Chondrocyte (in vitro differentiated cells): ENCODE data around the gene COL20A1. TPM values are rescaled to one million over a fixed set of nuclear protein-coding genes. Genes with fewer than 3 reads are reported as not detected.
"Not testable (repeated sequence)": the region's sequence is repeated elsewhere in the genome, so short reads cannot be mapped to it uniquely, and the experiment has no call there.

ENCODE experiments used
- DNase-seq: peaks from one replicate; pipeline ENCODE4 v3.0.0; 2021; ENCODE audit warnings: mixed read lengths, low spot score
- H3K27ac Mint-ChIP-seq: one replicate; pipeline ENCODE4 v1.8.0; 2021; ENCODE audit warnings: mild to moderate bottlenecking, moderate library complexity, mixed read lengths; ENCODE audit not compliant: unreplicated experiment
- H3K27me3 Mint-ChIP-seq: 2 replicates; pipeline ENCODE4 v1.8.0; 2021; ENCODE audit warnings: low read depth, mixed read lengths
- H3K36me3 Mint-ChIP-seq: 2 replicates; pipeline ENCODE4 v1.8.0; 2021; ENCODE audit warnings: low read depth, mixed read lengths
- H3K4me1 Mint-ChIP-seq: 2 replicates; pipeline ENCODE4 v1.8.0; 2021; ENCODE audit warnings: low read depth, mild to moderate bottlenecking, mixed read lengths
- H3K4me3 Mint-ChIP-seq: one replicate; pipeline ENCODE4 v1.8.0; 2021; ENCODE audit warnings: mild to moderate bottlenecking, moderate library complexity, mixed read lengths; ENCODE audit not compliant: unreplicated experiment
- H3K9me3 Mint-ChIP-seq: 2 replicates; pipeline ENCODE4 v1.8.0; 2021; ENCODE audit warnings: low read depth, mixed read lengths
- CTCF ChIP-seq: fragments of 200-600 bp; sonication (generic); IDR thresholded peaks from 2 replicates; pipeline ENCODE4 v1.5.0; 2021; ENCODE audit warnings: antibody characterized with exemption, mild to moderate bottlenecking, moderate library complexity
- total RNA-seq: library from RNA; stranded (reverse); gene quantifications from 3 replicates; pipeline ENCODE4 v1.2.1, GENCODE V29; 2021

The COL20A1 gene
- total RNA-seq, 1 donor from 2014 or later, result not detected

GRCh38 chr20:63303095-63303666 is 10.2 kb downstream of the COL20A1 start:
- TF ChIP-seq CTCF, result no peak
- Mint-ChIP-seq H3K4me1 (no peaks in the 10 kb centered on the region), H3K27me3 (peaks cover 30% of the 10 kb centered on the region), H3K36me3 (peaks cover 5% of the 10 kb centered on the region), H3K4me3 (no peak overlapping the region), H3K27ac (no peak overlapping the region), H3K9me3 (peaks cover 11% of the 10 kb centered on the region)
- DNase-seq, result no peak

- DNase-seq, result no peak
- Mint-ChIP-seq H3K27ac (no peak overlapping the region), H3K4me3 (no peak overlapping the region), H3K36me3 (peaks cover 5% of the 10 kb centered on the region), H3K4me1 (no peaks in the 10 kb centered on the region), H3K9me3 (peaks cover 11% of the 10 kb centered on the region), H3K27me3 (peaks cover 18% of the 10 kb centered on the region)
- TF ChIP-seq CTCF, result no peak
These were observed 12.4 kb downstream of the COL20A1 start for GRCh38 chr20:63305393-63305792.

- H3K36me3 Mint-ChIP-seq, H3K4me1 Mint-ChIP-seq, H3K4me3 Mint-ChIP-seq, H3K27ac Mint-ChIP-seq, DNase-seq: not testable (repeated sequence)
- Mint-ChIP-seq H3K27me3 (peaks cover 14% of the 10 kb centered on the region), H3K9me3 (peaks cover 11% of the 10 kb centered on the region)
These were observed 13.1 kb downstream of the COL20A1 start for GRCh38 chr20:63305933-63306672.

- Mint-ChIP-seq H3K4me1 (no peaks in the 10 kb centered on the region), H3K4me3 (no peak overlapping the region), H3K27me3 (peaks cover 10% of the 10 kb centered on the region), H3K36me3 (no peaks in the 10 kb centered on the region), H3K9me3 (peaks cover 5% of the 10 kb centered on the region), H3K27ac (no peak overlapping the region)
- DNase-seq, result no peak
- TF ChIP-seq CTCF, result no peak
These were observed 13.9 kb downstream of the COL20A1 start for GRCh38 chr20:63306673-63307537.

- Mint-ChIP-seq H3K9me3 (peaks cover 2% of the 10 kb centered on the region), H3K4me1 (no peaks in the 10 kb centered on the region), H3K36me3 (no peaks in the 10 kb centered on the region), H3K4me3 (no peak overlapping the region), H3K27ac (no peak overlapping the region), H3K27me3 (peaks cover 7% of the 10 kb centered on the region)
- DNase-seq, result no peak
- TF ChIP-seq CTCF, result no peak
These were observed 14.7 kb downstream of the COL20A1 start for GRCh38 chr20:63307538-63308217.
